ENCODE data around the gene PRM3. TPM values are rescaled to one million over a fixed set of nuclear protein-coding genes. Genes with fewer than 3 reads are reported as not detected.
A peak's percentile ranks its signal among the peaks of the same experiment; 100 is the strongest.

PRM3 gene
- total and polyA plus RNA-seq, 2 donors (not counting 1 experiment from before 2014, with no cell fraction given): not detected

DNA sequence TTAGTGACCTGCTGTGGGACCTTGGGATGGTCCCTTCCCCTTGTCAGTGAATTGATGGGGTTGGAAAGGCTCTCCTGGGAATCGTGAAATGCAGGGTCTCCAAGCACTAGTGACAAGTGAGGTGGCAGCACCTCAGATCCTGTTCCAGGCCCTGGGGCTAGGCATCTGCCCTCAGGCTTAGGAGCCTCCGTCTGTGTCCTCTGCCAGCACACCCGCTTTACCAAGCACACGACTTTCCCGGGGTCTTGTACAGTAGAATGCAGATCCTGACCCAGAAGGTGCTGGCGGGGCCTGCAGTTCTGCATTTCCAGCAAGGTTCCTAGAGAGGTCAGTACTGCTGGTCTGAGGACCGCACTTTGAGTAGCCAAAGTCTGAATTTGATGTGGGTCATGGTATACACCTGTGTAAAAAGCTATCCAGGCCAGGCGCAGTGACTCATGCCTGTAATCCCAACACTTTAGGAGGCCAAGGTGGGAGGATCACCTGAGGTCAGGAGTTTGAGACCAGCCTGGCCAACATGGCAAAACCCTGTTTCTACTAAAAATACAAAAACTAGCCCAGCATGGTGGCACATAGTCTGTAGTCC is 41.0 kb upstream of the PRM3 start:
- H3K4me3 Mint-ChIP-seq: no peak overlapping the region
- Histone ChIP-seq H3K4me2 (replicated peaks; ENCODE audit: low read depth, low read length, poor library complexity, severe bottlenecking) (no peak overlapping the region), H3K79me2 (ENCODE audit: control insufficient read depth, insufficient read depth, low read length) (no peaks in the 10 kb centered on the region), H3K27ac (ENCODE audit: low read length in 2 of 2) (no peak overlapping the region), H3K9me3 (ENCODE audit: control extremely low read depth in 1 of 3, control insufficient read depth in 2 of 3, insufficient read depth in 1 of 3, low read length in 2 of 3) (peaks cover 0 to 9% (median 0%) of the 10 kb centered on the region in 3 donors), H3K9ac (ENCODE audit: low read length) (no peak overlapping the region), H3K36me3 (replicated peaks in 1 of 2; ENCODE audit: control extremely low read depth in 1 of 2, control insufficient read depth in 1 of 2, extremely low read depth in 1 of 2, insufficient read depth in 2 of 2, low read length in 1 of 2) (no peaks in the 10 kb centered on the region), H2AFZ (ENCODE audit: insufficient read depth, low read depth, low read length, poor library complexity, severe bottlenecking) (no peak overlapping the region), H3K4me3 (ENCODE audit: control extremely low read depth in 1 of 5, extremely low read depth in 1 of 5, insufficient read depth in 1 of 5, low read depth in 2 of 5, low read length in 4 of 5) (no peak overlapping the region), H4K20me1 (ENCODE audit: control insufficient read depth, insufficient read depth, low read length, poor library complexity, severe bottlenecking) (no peaks in the 10 kb centered on the region), H3K4me1 (ENCODE audit: control insufficient read depth in 2 of 2, insufficient read depth in 2 of 2, low read length in 2 of 2) (peaks cover 45 to 58% of the 10 kb centered on the region in 2 donors), H3K27me3 (replicated peaks in 1 of 4; ENCODE audit: control extremely low read depth in 1 of 4, control insufficient read depth in 3 of 4, insufficient read depth in 4 of 4, low read length in 3 of 4) (no peaks in the 10 kb centered on the region)
- TF ChIP-seq, protein P1, sequence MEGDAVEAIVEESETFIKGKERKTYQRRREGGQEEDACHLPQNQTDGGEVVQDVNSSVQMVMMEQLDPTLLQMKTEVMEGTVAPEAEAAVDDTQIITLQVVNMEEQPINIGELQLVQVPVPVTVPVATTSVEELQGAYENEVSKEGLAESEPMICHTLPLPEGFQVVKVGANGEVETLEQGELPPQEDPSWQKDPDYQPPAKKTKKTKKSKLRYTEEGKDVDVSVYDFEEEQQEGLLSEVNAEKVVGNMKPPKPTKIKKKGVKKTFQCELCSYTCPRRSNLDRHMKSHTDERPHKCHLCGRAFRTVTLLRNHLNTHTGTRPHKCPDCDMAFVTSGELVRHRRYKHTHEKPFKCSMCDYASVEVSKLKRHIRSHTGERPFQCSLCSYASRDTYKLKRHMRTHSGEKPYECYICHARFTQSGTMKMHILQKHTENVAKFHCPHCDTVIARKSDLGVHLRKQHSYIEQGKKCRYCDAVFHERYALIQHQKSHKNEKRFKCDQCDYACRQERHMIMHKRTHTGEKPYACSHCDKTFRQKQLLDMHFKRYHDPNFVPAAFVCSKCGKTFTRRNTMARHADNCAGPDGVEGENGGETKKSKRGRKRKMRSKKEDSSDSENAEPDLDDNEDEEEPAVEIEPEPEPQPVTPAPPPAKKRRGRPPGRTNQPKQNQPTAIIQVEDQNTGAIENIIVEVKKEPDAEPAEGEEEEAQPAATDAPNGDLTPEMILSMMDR (IDR thresholded peaks at IDR 0.05): no peak
- TF ChIP-seq EZH2 (IDR thresholded peaks at IDR 0.05; ENCODE audit: borderline replicate concordance, insufficient read depth, low read depth, low read length, poor library complexity, severe bottlenecking): no peak
- intact Hi-C loops (cut with micrococcal nuclease): loop anchor here (5.0 kb wide), 2 partner anchors 237 to 368 kb away; no protein-coding TSS in a partner anchor
- peak overlapping the region; percentile 82 for H3K27ac Mint-ChIP-seq
- WGBS (ENCODE audit: insufficient coverage): 94% methylated on average over 7 of the region's 8 CpGs
- CTCF ChIA-PET: interaction anchor here (1.5 kb wide), 1 partner anchor 17 kb away, joined by 4 read pairs; no protein-coding TSS in a partner anchor
- peaks cover 62% of the 10 kb centered on the region for H3K4me1 Mint-ChIP-seq
- POLR2A ChIA-PET: interaction anchor here (6.8 kb wide), 1 partner anchor 13 kb away, joined by 94 read pairs; no protein-coding TSS in a partner anchor
- no peaks in the 10 kb centered on the region for H3K9me3 Mint-ChIP-seq (ENCODE audit: insufficient read depth)
- ATAC-seq (ENCODE audit: low read depth): no peak
- no peaks in the 10 kb centered on the region for H3K27me3 Mint-ChIP-seq
- no peak for DNase-seq

Data from B cell (primary cell).